ENCODE measurements around the gene HOXB1. TPM values are rescaled to one million over a fixed set of nuclear protein-coding genes. Genes with fewer than 3 reads are reported as not detected.

The HOXB1 gene
- polyA plus RNA-seq, 1 experiment, result not detected

GRCh38 chr17:48577330-48577945 lies 46.6 kb upstream of the HOXB1 start:
- Histone ChIP-seq H3K27me3 (ENCODE audit: control insufficient read depth, insufficient read depth, low read length) (peaks cover 73% of the 10 kb centered on the region), H3K4me3 (ENCODE audit: low read depth, low read length) (no peak overlapping the region), H3K36me3 (ENCODE audit: control insufficient read depth, insufficient read depth, low read length) (no peaks in the 10 kb centered on the region)
- no peak for TF ChIP-seq CTCF (IDR thresholded peaks at IDR 0.05; ENCODE audit: insufficient read depth, low read depth, low read length)
- CTCF ChIA-PET, result no interaction called here
- no peak for DNase-seq (ENCODE audit: low read depth)
- POLR2A ChIA-PET, result no interaction called here

- no peak for TF ChIP-seq CTCF (IDR thresholded peaks at IDR 0.05; ENCODE audit: insufficient read depth, low read depth, low read length)
- no peak for DNase-seq (ENCODE audit: low read depth)
- ChIA-PET CTCF (no interaction called here), POLR2A (no interaction called here)
- H3K4me3 ChIP-seq (ENCODE audit: low read depth, low read length), result no peak overlapping the region
- H3K27me3 ChIP-seq (ENCODE audit: control insufficient read depth, insufficient read depth, low read length), result peaks cover 73% of the 10 kb centered on the region
- no peaks in the 10 kb centered on the region for H3K36me3 ChIP-seq (ENCODE audit: control insufficient read depth, insufficient read depth, low read length)
Observed at GRCh38 chr17:48576479-48577309, 45.9 kb upstream of the HOXB1 start.

- TF ChIP-seq CTCF (IDR thresholded peaks at IDR 0.05; ENCODE audit: insufficient read depth, low read depth, low read length), result no peak
- POLR2A ChIA-PET, result no interaction called here
- CTCF ChIA-PET, result no interaction called here
- H3K4me3 ChIP-seq (ENCODE audit: low read depth, low read length), result no peak overlapping the region
- DNase-seq (ENCODE audit: low read depth), result no peak
- H3K36me3 ChIP-seq (ENCODE audit: control insufficient read depth, insufficient read depth, low read length), result no peaks in the 10 kb centered on the region
- peaks cover 74% of the 10 kb centered on the region for H3K27me3 ChIP-seq (ENCODE audit: control insufficient read depth, insufficient read depth, low read length)
Observed at GRCh38 chr17:48575673-48576478, 45.1 kb upstream of the HOXB1 start.

GRCh38 chr17:48575066-48575582 lies 44.3 kb upstream of the HOXB1 start:
- TF ChIP-seq CTCF (IDR thresholded peaks at IDR 0.05; ENCODE audit: insufficient read depth, low read depth, low read length), result no peak

More at GRCh38 chr17:48575066-48575582, 44.3 kb upstream of the HOXB1 start:
- ChIA-PET CTCF (interaction anchor here (1.0 kb wide), 1 partner anchor 239 kb away, joined by 3 read pairs; no protein-coding TSS in a partner anchor), POLR2A (interaction anchor here (0.6 kb wide), 1 partner anchor 41 kb away, joined by 7 read pairs; no protein-coding TSS in a partner anchor)
- Histone ChIP-seq H3K27me3 (ENCODE audit: control insufficient read depth, insufficient read depth, low read length) (peaks cover 78% of the 10 kb centered on the region), H3K4me3 (ENCODE audit: low read depth, low read length) (no peak overlapping the region), H3K36me3 (ENCODE audit: control insufficient read depth, insufficient read depth, low read length) (no peaks in the 10 kb centered on the region)
- no peak for DNase-seq (ENCODE audit: low read depth)

All from BJ (cell line).